Naive thymus-derived CD4-positive, alpha-beta T cell (primary cell): ENCODE results near the gene ZSCAN4. TPM values are rescaled to one million over a fixed set of nuclear protein-coding genes. Genes with fewer than 3 reads are reported as not detected.

Experiments used
- ATAC-seq: fragments of 150-1000 bp; cut with Tn5 transposase; 2 replicates; pipeline ENCODE4 v1.10.0; 2021; ENCODE audit warnings: mild to moderate bottlenecking, moderate library complexity
- CTCF ChIA-PET: fragments of 350-600 bp; sonication (Branson Sonifier 250); formaldehyde crosslinking; loops from one replicate; lab custom pipeline; 2021; ENCODE audit warnings: antibody characterized with exemption; lab: Charles Lee
- POLR2A ChIA-PET: fragments of 350-600 bp; sonication (Branson Sonifier 250); formaldehyde crosslinking; loops from one replicate; lab custom pipeline; 2021; ENCODE audit warnings: antibody characterized with exemption, inconsistent platforms; lab: Charles Lee
- DNase-seq, 9 donors: peaks; one replicate each; pipeline versions ENCODE4 v3.0.0 to v3.0.0-alpha.2; 2020 to 2022; ENCODE audit warnings: mixed read lengths in 1 of 9
- H3K27ac ChIP-seq: one replicate; pipeline ENCODE4 v1.7.0; 2013; ENCODE audit warnings: mild to moderate bottlenecking, low read depth, low read length, moderate library complexity
- H3K27me3 ChIP-seq, 2 donors: one replicate each; pipeline ENCODE4 v1.7.0; 2013; ENCODE audit warnings: low read length in 2 of 2, mild to moderate bottlenecking in 2 of 2, moderate library complexity in 2 of 2; ENCODE audit not compliant: control insufficient read depth in 2 of 2, insufficient read depth in 2 of 2
- H3K36me3 ChIP-seq, 3 experiments: 1 replicate in 2 of 3; 2 replicates in 1 of 3; pipeline ENCODE4 v1.7.0; 2013; ENCODE audit warnings: low read length in 3 of 3, mild to moderate bottlenecking in 3 of 3, moderate library complexity in 1 of 3; ENCODE audit not compliant: insufficient read depth in 3 of 3, control insufficient read depth in 2 of 3
- H3K4me1 ChIP-seq, 2 donors: one replicate each; pipeline ENCODE4 v1.7.0; 2013; ENCODE audit warnings: low read length in 2 of 2, mild to moderate bottlenecking in 2 of 2, moderate library complexity in 1 of 2; ENCODE audit not compliant: control insufficient read depth in 2 of 2, insufficient read depth in 2 of 2
- H3K4me3 ChIP-seq: 2 replicates; pipeline ENCODE4 v1.7.0; 2013; ENCODE audit warnings: mild to moderate bottlenecking, low read length
- H3K9me3 ChIP-seq, 3 experiments: 1 replicate in 2 of 3; 2 replicates in 1 of 3; pipeline ENCODE4 v1.7.0; 2013; ENCODE audit warnings: low read length in 3 of 3; ENCODE audit not compliant: control insufficient read depth in 2 of 3
- H3K27ac Mint-ChIP-seq, 9 donors: one replicate each; pipeline ENCODE4 v1.8.0; 2020 to 2022; ENCODE audit warnings: mixed read lengths in 9 of 9, mild to moderate bottlenecking in 8 of 9, moderate library complexity in 5 of 9, inconsistent platforms in 2 of 9
- H3K27me3 Mint-ChIP-seq, 5 donors: one replicate each; pipeline ENCODE4 v1.8.0; 2021 to 2022; ENCODE audit warnings: mixed read lengths in 5 of 5, mild to moderate bottlenecking in 1 of 5
- H3K36me3 Mint-ChIP-seq, 5 donors: one replicate each; pipeline ENCODE4 v1.8.0; 2020 to 2022; ENCODE audit warnings: mixed read lengths in 5 of 5, mild to moderate bottlenecking in 3 of 5, inconsistent platforms in 1 of 5
- H3K4me1 Mint-ChIP-seq, 7 donors: one replicate each; pipeline ENCODE4 v1.8.0; 2020 to 2022; ENCODE audit warnings: mixed read lengths in 7 of 7, mild to moderate bottlenecking in 3 of 7, inconsistent platforms in 1 of 7
- H3K4me3 Mint-ChIP-seq, 10 donors: one replicate each; pipeline ENCODE4 v1.8.0; 2020 to 2022; ENCODE audit warnings: mild to moderate bottlenecking in 10 of 10, mixed read lengths in 10 of 10, moderate library complexity in 6 of 10, inconsistent platforms in 2 of 10
- H3K9me3 Mint-ChIP-seq, 11 donors: one replicate each; pipeline ENCODE4 v1.8.0; 2020 to 2022; ENCODE audit warnings: mixed read lengths in 11 of 11, mild to moderate bottlenecking in 4 of 11, inconsistent platforms in 1 of 11, moderate library complexity in 1 of 11
- intact Hi-C, 2 donors: fragments of 100-400 bp; cut with micrococcal nuclease; formaldehyde crosslinking; loops; one replicate each; pipeline ENCODE4 v1.15.1; 2023
- polyA plus RNA-seq, 2 donors: library from polyadenylated mRNA; unstranded; fragments of 300-500 nt; fragmentation: Illumina TruSeq; gene quantifications; one replicate each; pipeline ENCODE4 v1.2.3, GENCODE V29; 2021
- total RNA-seq, 6 experiments: library from RNA in 5 of 6; stranded (reverse) in 5 of 6; gene quantifications; 1 replicate in 5 of 6; 2 replicates in 1 of 6; pipeline ENCODE4 v1.2.3 and lab custom pipeline; 2021 to 2026

ZSCAN4 gene
- total RNA-seq (not detected), polyA plus RNA-seq (not detected), total RNA-seq (lab: John Stamatoyannopoulos, UW) (not detected)

GRCh38 chr19:57668635-57669034, at the start of gene ZSCAN4:
ZSCAN4 (plus strand) TSS chr19:57668935; CDS start chr19:57676146, 7,211 bp downstream.
- ATAC-seq (no peak), DNase-seq (no peak)
- Mint-ChIP-seq H3K9me3 (peaks cover 0 to 57% (median 15%) of the 10 kb centered on the region in 11 donors), H3K4me1 (peaks cover 0 to 7% (median 4%) of the 10 kb centered on the region in 7 donors), H3K27ac (no peak within 1 kb of the TSS), H3K27me3 (peaks cover 12 to 59% (median 41%) of the 10 kb centered on the region in 5 donors), H3K4me3 (no peak within 1 kb of the TSS), H3K36me3 (peaks cover 0 to 7% (median 3%) of the 10 kb centered on the region in 5 donors)
- H3K9me3 ChIP-seq, result no peaks in the 10 kb centered on the region
- no peak within 1 kb of the TSS for H3K4me3 ChIP-seq
- peaks cover 0 to 3% of the 10 kb centered on the region in 2 donors for H3K4me1 ChIP-seq
- H3K27me3 ChIP-seq, result peaks cover 0 to 8% of the 10 kb centered on the region in 2 donors
- no peaks in the 10 kb centered on the region for H3K36me3 ChIP-seq
- CTCF ChIA-PET, result no interaction called here
- intact Hi-C loops, result no loop called here
- POLR2A ChIA-PET, result no interaction called here
- no peak within 1 kb of the TSS for H3K27ac ChIP-seq

- no peak for DNase-seq
- no peak for ATAC-seq
- CTCF ChIA-PET, result no interaction called here
- Mint-ChIP-seq H3K4me3 (peak overlapping the region in 2 of 10 donors; percentile 9 to 18), H3K9me3 (peaks cover 34 to 100% (median 90%) of the 10 kb centered on the region in 11 donors), H3K27me3 (no peaks in the 10 kb centered on the region), H3K36me3 (peaks cover 47 to 92% (median 87%) of the 10 kb centered on the region in 5 donors), H3K27ac (no peak overlapping the region), H3K4me1 (peaks cover 6 to 19% (median 12%) of the 10 kb centered on the region in 7 donors)
- peaks cover 38 to 99% (median 72%) of the 10 kb centered on the region in 3 experiments for H3K9me3 ChIP-seq
- H3K27me3 ChIP-seq, result no peaks in the 10 kb centered on the region
- no peak overlapping the region for H3K4me3 ChIP-seq
- intact Hi-C loops, result no loop called here
- no peaks in the 10 kb centered on the region for H3K4me1 ChIP-seq
- peaks cover 27 to 76% (median 54%) of the 10 kb centered on the region in 3 experiments for H3K36me3 ChIP-seq
- H3K27ac ChIP-seq, result no peak overlapping the region
- POLR2A ChIA-PET, result interaction anchor here (0.6 kb wide), 1 partner anchor 19 kb away, joined by 3 read pairs; no protein-coding TSS in a partner anchor
Observed at GRCh38 chr19:57620673-57621348, 47.9 kb upstream of the ZSCAN4 start.

- Histone ChIP-seq H3K36me3 (peaks cover 20 to 53% (median 42%) of the 10 kb centered on the region in 3 experiments), H3K9me3 (peaks cover 31 to 97% (median 53%) of the 10 kb centered on the region in 3 experiments), H3K4me3 (no peak overlapping the region), H3K27me3 (no peaks in the 10 kb centered on the region), H3K27ac (no peak overlapping the region), H3K4me1 (no peaks in the 10 kb centered on the region)
- intact Hi-C loops, result no loop called here
- Mint-ChIP-seq H3K9me3 (peaks cover 19 to 97% (median 78%) of the 10 kb centered on the region in 11 donors), H3K4me1 (peaks cover 0 to 2% (median 0%) of the 10 kb centered on the region in 7 donors), H3K27ac (no peak overlapping the region), H3K36me3 (peaks cover 29 to 71% (median 66%) of the 10 kb centered on the region in 5 donors), H3K27me3 (no peaks in the 10 kb centered on the region), H3K4me3 (peak overlapping the region in 1 of 10 donors; percentile 25)
- POLR2A ChIA-PET, result interaction anchor here (1.6 kb wide), 1 partner anchor 10 kb away, joined by 6 read pairs; the partner anchor contains the start of gene ZNF211
- ATAC-seq (no peak), DNase-seq (no peak)
- CTCF ChIA-PET, result no interaction called here
Observed at GRCh38 chr19:57623091-57623490, 45.6 kb upstream of the ZSCAN4 start.

- Histone ChIP-seq H3K4me3 (peak within 1 kb of the TSS; percentile 87), H3K27me3 (no peaks in the 10 kb centered on the region), H3K9me3 (peaks cover 9 to 32% (median 10%) of the 10 kb centered on the region in 3 experiments), H3K36me3 (peaks cover under 1 to 41% (median 7%) of the 10 kb centered on the region in 3 experiments), H3K27ac (peak within 1 kb of the TSS; percentile 90), H3K4me1 (peaks cover 3 to 13% of the 10 kb centered on the region in 2 donors)
- ChIA-PET POLR2A (interaction anchor here (0.6 to 2.5 kb wide), 9 partner anchors 11 to 369 kb away, joined by 3 to 16 read pairs (median 3); partner anchors contain the start of genes ZNF134, ZNF551, ZNF606 and ZNF671), CTCF (interaction anchor here (1.2 kb wide), 1 partner anchor 227 kb away, joined by 3 read pairs; no protein-coding TSS in a partner anchor)
- peaks cover 21 to 36% (median 28%) of the 10 kb centered on the region in 7 donors for H3K4me1 Mint-ChIP-seq
- H3K4me3 Mint-ChIP-seq, result peak within 1 kb of the TSS; percentile 87 to 97 (median 94)
- ATAC-seq (peak; percentile 100), DNase-seq (peak; percentile 74 to 89 (median 86))
- H3K27ac Mint-ChIP-seq, result peak within 1 kb of the TSS; percentile 81 to 97 (median 89)
- no peaks in the 10 kb centered on the region for H3K27me3 Mint-ChIP-seq
- intact Hi-C loops, result loop anchor here (1.0 to 5.0 kb wide), 24 partner anchors 19 to 807 kb away; partner anchors contain the start of genes ZNF134 (in 2 of the 2), ZNF17 (in 2 of the 2), ZNF416 (in 2 of the 2) and ZNF530 (in 2 of the 2)
- H3K9me3 Mint-ChIP-seq, result peaks cover 16 to 64% (median 40%) of the 10 kb centered on the region in 11 donors
- H3K36me3 Mint-ChIP-seq, result peaks cover 39 to 55% (median 46%) of the 10 kb centered on the region in 5 donors
Observed at GRCh38 chr19:57632987-57633831, 35.5 kb upstream of the ZSCAN4 start, which contains the start of gene ZNF211. ZNF211 (plus strand) TSS chr19:57633168; CDS start chr19:57633347, 179 bp downstream.

- Mint-ChIP-seq H3K9me3 (peaks cover 20 to 64% (median 41%) of the 10 kb centered on the region in 11 donors), H3K4me1 (peaks cover 21 to 36% (median 28%) of the 10 kb centered on the region in 7 donors), H3K27ac (peak overlapping the region; percentile 81 to 97 (median 89)), H3K4me3 (peak overlapping the region; percentile 87 to 97 (median 94)), H3K36me3 (peaks cover 45 to 59% (median 52%) of the 10 kb centered on the region in 5 donors), H3K27me3 (no peaks in the 10 kb centered on the region)
- Histone ChIP-seq H3K9me3 (peaks cover 9 to 32% (median 13%) of the 10 kb centered on the region in 3 experiments), H3K4me3 (peak overlapping the region; percentile 87), H3K4me1 (peaks cover 3 to 13% of the 10 kb centered on the region in 2 donors), H3K27ac (peak overlapping the region; percentile 90), H3K36me3 (peaks cover 6 to 47% (median 7%) of the 10 kb centered on the region in 3 experiments), H3K27me3 (no peaks in the 10 kb centered on the region)
- POLR2A ChIA-PET, result interaction anchor here (1.0 to 2.5 kb wide), 5 partner anchors 12 to 93 kb away, joined by 3 to 16 read pairs (median 7); partner anchors contain the start of genes ZNF134 and ZNF671
- ATAC-seq, result no peak
- intact Hi-C loops, result loop anchor here (1.0 to 5.0 kb wide), 24 partner anchors 19 to 807 kb away; partner anchors contain the start of genes ZNF134 (in 2 of the 2), ZNF17 (in 2 of the 2), ZNF416 (in 2 of the 2) and ZNF530 (in 2 of the 2)
- CTCF ChIA-PET, result interaction anchor here (1.2 kb wide), 1 partner anchor 228 kb away, joined by 3 read pairs; no protein-coding TSS in a partner anchor
- DNase-seq, result no peak
Observed at GRCh38 chr19:57633832-57634131, 35.0 kb upstream of the ZSCAN4 start.
